HCT116 (cell line): ENCODE data around the gene UTF1. TPM values are rescaled to one million over a fixed set of nuclear protein-coding genes. Genes with fewer than 3 reads are reported as not detected.

ENCODE experiments used
- ATAC-seq: fragments of 200-7000 bp; cut with Tn5 transposase; 2 replicates; pipeline ENCODE4 v1.9.1; 2020; ENCODE audit warnings: mild to moderate bottlenecking, moderate library complexity
- BruUV-seq: library from RNA; stranded (reverse); fragments of 400-500 nt; replicated peaks from 2 replicates; lab custom pipeline; 2021; lab: Mats Ljungman, UMichigan
- CTCF ChIA-PET: fragments of 300-600 bp; sonication (Branson Sonifier 250); formaldehyde crosslinking; loops from one replicate; lab custom pipeline; 2021; ENCODE audit warnings: antibody characterized with exemption; lab: Charles Lee
- POLR2A ChIA-PET: fragments of 300-600, 350-600 bp; sonication (Branson Sonifier 250); formaldehyde crosslinking; loops from one replicate; lab custom pipeline; 2021; ENCODE audit warnings: antibody characterized with exemption; lab: Charles Lee
- RAD21 ChIA-PET, 2 experiments: fragments of 300-600 bp; sonication (Branson Sonifier 250); formaldehyde crosslinking; loops; one replicate each; lab custom pipeline; 2023; ENCODE audit warnings: low total read pairs in 2 of 2; ENCODE audit not compliant: uncharacterized antibody in 2 of 2, unreplicated experiment in 2 of 2, low non-redundant PET in 1 of 2; lab: Charles Lee
- DNase-seq: peaks from one replicate; pipeline ENCODE4 v3.0.0-alpha.2; 2010; ENCODE audit warnings: low read depth, low spot score
- H2AFZ ChIP-seq: fragments of 200-600 bp; shearing (Covaris generic), sonication (generic); 2 replicates; pipeline ENCODE4 v1.6.1; 2017; ENCODE audit warnings: low read depth, mixed run types, mixed read lengths, antibody characterized with exemption, low read length; ENCODE audit not compliant: poor library complexity, severe bottlenecking
- H3K27ac ChIP-seq: 2 replicates; pipeline ENCODE4 v1.5.1; 2012; ENCODE audit warnings: low read depth, low read length
- H3K27me3 ChIP-seq: fragments of 200-600 bp; sonication (generic); 2 replicates; pipeline ENCODE4 v1.6.1; 2016; ENCODE audit warnings: mixed run types, low read length, mixed read lengths; ENCODE audit not compliant: insufficient read depth
- H3K36me3 ChIP-seq, 2 experiments: fragments of 200-500 bp in 1 of 2; fragments of 200-600 bp in 1 of 2; sonication (Bioruptor generic) in 1 of 2; sonication (generic) in 1 of 2; 2 replicates each; pipeline versions ENCODE4 v1.5.1 to v1.6.1; 2014 to 2016; ENCODE audit warnings: low read length in 2 of 2, inconsistent platforms in 1 of 2, mixed read lengths in 1 of 2, mixed run types in 1 of 2; ENCODE audit not compliant: insufficient read depth in 2 of 2, control insufficient read depth in 1 of 2
- H3K4me1 ChIP-seq, 2 experiments: fragments of 200-600 bp in 1 of 2; sonication (generic) in 1 of 2; 2 replicates each; pipeline versions ENCODE4 v1.5.1 to v1.6.1; 2012 to 2017; ENCODE audit warnings: low read length in 2 of 2, inconsistent platforms in 1 of 2, mild to moderate bottlenecking in 1 of 2, mixed read lengths in 1 of 2, mixed run types in 1 of 2, moderate library complexity in 1 of 2; ENCODE audit not compliant: insufficient read depth in 2 of 2, control insufficient read depth in 1 of 2
- H3K4me2 ChIP-seq: fragments of 200-600 bp; sonication (generic); 2 replicates; pipeline ENCODE4 v1.6.1; 2017; ENCODE audit warnings: mixed run types, low read length, mixed read lengths
- H3K4me3 ChIP-seq, 2 experiments: fragments of 200-600 bp in 1 of 2; sonication (generic) in 1 of 2; replicated peaks in 1 of 2; 2 replicates each; pipeline ENCODE4 v1.5.1; 2011 to 2016; ENCODE audit warnings: low read length in 2 of 2, control low read depth in 1 of 2, low read depth in 1 of 2, mild to moderate bottlenecking in 1 of 2, mixed read lengths in 1 of 2, mixed run types in 1 of 2
- H3K79me2 ChIP-seq: fragments of 200-600 bp; sonication (generic); 2 replicates; pipeline ENCODE4 v1.6.1; 2017; ENCODE audit warnings: mild to moderate bottlenecking, mixed run types, low read length, moderate library complexity, mixed read lengths; ENCODE audit not compliant: insufficient read depth
- H3K9ac ChIP-seq: fragments of 200-600 bp; sonication (generic); 2 replicates; pipeline ENCODE4 v1.6.1; 2016; ENCODE audit warnings: low read length, mixed read lengths
- H3K9me2 ChIP-seq: fragments of 200-600 bp; sonication (generic), shearing (Covaris generic); 2 replicates; pipeline ENCODE4 v1.6.1; 2017; ENCODE audit warnings: mixed run types, mild to moderate bottlenecking, moderate library complexity; ENCODE audit not compliant: insufficient read depth
- H3K9me3 ChIP-seq, 2 experiments: fragments of 200-500 bp in 1 of 2; fragments of 200-600 bp in 1 of 2; sonication (Bioruptor generic) in 1 of 2; sonication (generic) in 1 of 2; 2 replicates each; pipeline ENCODE4 v1.6.1; 2014 to 2017; ENCODE audit warnings: low read length in 2 of 2, mixed read lengths in 2 of 2, inconsistent platforms in 1 of 2, low read depth in 1 of 2, mild to moderate bottlenecking in 1 of 2, mixed run types in 1 of 2, moderate library complexity in 1 of 2; ENCODE audit not compliant: control insufficient read depth in 1 of 2, insufficient read depth in 1 of 2
- H4K20me1 ChIP-seq: fragments of 200-600 bp; sonication (generic), shearing (Covaris generic); 2 replicates; pipeline ENCODE4 v1.6.1; 2017; ENCODE audit warnings: mixed run types, mild to moderate bottlenecking, moderate library complexity; ENCODE audit not compliant: insufficient read depth
- CEBPB ChIP-seq: IDR thresholded peaks from 2 replicates; pipeline ENCODE4 v1.6.1; 2012; ENCODE audit warnings: low read depth
- ELF1 ChIP-seq: IDR thresholded peaks from 2 replicates; pipeline ENCODE4 v1.6.1; 2012; ENCODE audit warnings: low read depth, borderline replicate concordance
- EZH2 ChIP-seq: fragments of 200-600 bp; sonication (generic); IDR thresholded peaks from 2 replicates; pipeline ENCODE4 v1.6.1; 2017; ENCODE audit warnings: antibody characterized with exemption, mixed run types
- EZH2phosphoT487 ChIP-seq: fragments of 200-600 bp; IDR thresholded peaks from 2 replicates; pipeline ENCODE4 v1.6.1; 2018; ENCODE audit warnings: antibody characterized with exemption, borderline replicate concordance
- RAD21 ChIP-seq: IDR thresholded peaks from 2 replicates; pipeline ENCODE4 v1.6.1; 2012; ENCODE audit warnings: low read depth, mild to moderate bottlenecking
- SIN3A ChIP-seq: IDR thresholded peaks from 2 replicates; pipeline ENCODE4 v1.6.1; 2012; ENCODE audit warnings: low read depth
- SRF ChIP-seq: IDR thresholded peaks from 2 replicates; pipeline ENCODE4 v1.6.1; 2012; ENCODE audit warnings: low read depth
- TCF7L2 ChIP-seq: IDR thresholded peaks from 2 replicates; pipeline ENCODE4 v1.7.0; 2011; ENCODE audit warnings: borderline replicate concordance, inconsistent platforms; ENCODE audit not compliant: insufficient read depth, insufficient read length; ENCODE audit errors: extremely low read depth
- YY1 ChIP-seq: IDR thresholded peaks from 2 replicates; pipeline ENCODE4 v1.6.1; 2011; ENCODE audit warnings: low read length, low read depth, moderate library complexity, mild to moderate bottlenecking; ENCODE audit not compliant: insufficient replicate concordance; ENCODE audit errors: extremely low read depth
- intact Hi-C: fragments of 100-400 bp; cut with micrococcal nuclease; formaldehyde crosslinking; loops from 2 replicates; pipeline ENCODE4 v1.10.0; 2022
- total RNA-seq: library from RNA; stranded (reverse); gene quantifications from one replicate; pipeline ENCODE4 v1.2.1, GENCODE V29; 2021; ENCODE audit not compliant: unreplicated experiment

Gene UTF1
- total RNA-seq, 1 experiment from 2014 or later, result not detected

- DNase-seq (no peak), ATAC-seq (0 out of 2 replicates have a peak, but pooled peaks have one; percentile 28)
- Histone ChIP-seq H3K9me3 (no peaks in the 10 kb centered on the region), H3K9ac (no peak overlapping the region), H3K4me2 (no peak overlapping the region), H3K4me3 (no peak overlapping the region), H3K4me1 (peaks cover 0 to 9% of the 10 kb centered on the region in 2 experiments; a peak in 1 of 4 replicates), H3K36me3 (no peaks in the 10 kb centered on the region), H3K79me2 (no peaks in the 10 kb centered on the region), H2AFZ (no peak overlapping the region), H3K27ac (no peak overlapping the region), H3K9me2 (no peaks in the 10 kb centered on the region), H3K27me3 (no peaks in the 10 kb centered on the region), H4K20me1 (no peaks in the 10 kb centered on the region)
- ChIA-PET CTCF (no interaction called here), RAD21 (no interaction called here), POLR2A (no interaction called here)
- TF ChIP-seq ELF1, result no peak
- TF ChIP-seq RAD21, result no peak
- TF ChIP-seq CEBPB, result no peak
- no peak for TF ChIP-seq EZH2phosphoT487
- TF ChIP-seq SIN3A, result no peak
- TF ChIP-seq EZH2, result no peak
- no peak for TF ChIP-seq YY1
- TF ChIP-seq TCF7L2, result no peak
- no peak for TF ChIP-seq SRF
- no TSS peak for BruUV-seq
- intact Hi-C loops, result no loop called here
These were observed 19.2 kb downstream of the UTF1 start for GRCh38 chr10:133249094-133249780.
